NOMO-1 treated with DMSO at 0.1 percent for 48 hours (cell line): ENCODE results near the gene ZBTB12.
"Not testable (repeated sequence)": the region's sequence is repeated elsewhere in the genome, so short reads cannot be mapped to it uniquely, and the experiment has no call there.

Experiments
- DNase-seq: peaks from one replicate; lab custom pipeline; 2025; ENCODE audit not compliant: unreplicated experiment; lab: John Stamatoyannopoulos, UW

Gene ZBTB12

GRCh38 chr6:31851980-31852718 lies 49.7 kb downstream of the ZBTB12 start:
- DNase-seq = not testable (repeated sequence)

DNA sequence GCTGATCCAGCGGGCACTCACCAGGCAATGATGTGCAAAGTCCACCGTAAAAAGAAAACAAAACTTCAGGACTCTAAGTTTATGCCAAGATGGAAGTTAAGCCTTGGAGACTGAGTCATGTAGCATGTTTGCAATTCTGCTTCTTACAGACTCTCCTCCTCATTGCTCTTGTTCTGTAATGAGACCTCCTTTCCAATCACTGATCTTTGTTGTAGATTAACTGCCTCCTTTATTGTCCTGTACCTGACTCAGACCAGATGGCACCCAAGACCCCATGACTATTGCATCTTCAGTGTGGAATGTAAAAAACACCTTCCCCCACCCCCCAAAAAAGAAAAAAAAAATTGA lies 50.4 kb downstream of the ZBTB12 start:
- DNase-seq = no peak

- DNase-seq = no peak
Measured at GRCh38 chr6:31850765-31851484, 51.0 kb downstream of the ZBTB12 start.
